OCI-LY3 (cell line): Measurements from ENCODE around the gene EN1.

Experiments
- H2AFZ ChIP-seq: fragments of 200-600, 300-600 bp; shearing (Covaris generic); 2 replicates; pipeline ENCODE4 v1.6.0; 2014; ENCODE audit warnings: antibody characterized with exemption, low read depth, low read length
- H3K27ac ChIP-seq: fragments of 200-600, 300-600 bp; sonication (generic); 2 replicates; pipeline ENCODE4 v1.5.1; 2014; ENCODE audit warnings: mild to moderate bottlenecking, low read length, moderate library complexity, mixed read lengths
- H3K27me3 ChIP-seq: fragments of 200-600, 300-600 bp; sonication (generic); 2 replicates; pipeline ENCODE4 v1.6.1; 2014; ENCODE audit warnings: low read depth, low read length, mixed read lengths
- H3K36me3 ChIP-seq: fragments of 200-600, 300-600 bp; sonication (generic); replicated peaks from 2 replicates; pipeline ENCODE3; 2014; ENCODE audit warnings: low read depth, low read length, mixed read lengths
- H3K4me1 ChIP-seq: fragments of 300-600, 200-600 bp; sonication (generic); 2 replicates; pipeline ENCODE4 v1.6.1; 2014; ENCODE audit warnings: low read length, mixed read lengths
- H3K4me2 ChIP-seq: fragments of 200-600, 300-600 bp; sonication (generic); 2 replicates; pipeline ENCODE4 v1.6.1; 2014; ENCODE audit warnings: low read length, mixed read lengths
- H3K4me3 ChIP-seq: fragments of 300-600, 200-600 bp; sonication (generic); 2 replicates; pipeline ENCODE4 v1.5.1; 2014; ENCODE audit warnings: antibody characterized with exemption, mild to moderate bottlenecking, low read length, moderate library complexity
- H3K79me2 ChIP-seq: fragments of 300-600, 200-600 bp; shearing (Covaris generic); 2 replicates; pipeline ENCODE4 v1.6.1; 2014; ENCODE audit warnings: mild to moderate bottlenecking, low read length, mixed read lengths
- H3K9ac ChIP-seq: fragments of 300-600, 200-600 bp; shearing (Covaris generic); 2 replicates; pipeline ENCODE4 v1.6.0; 2014; ENCODE audit warnings: mild to moderate bottlenecking, low read length, moderate library complexity
- H3K9me3 ChIP-seq: fragments of 200-600, 300-600 bp; shearing (Covaris generic); 2 replicates; pipeline ENCODE4 v1.6.1; 2014; ENCODE audit warnings: low read length, mixed read lengths; ENCODE audit not compliant: insufficient read depth
- H4K20me1 ChIP-seq: fragments of 200-600, 300-600 bp; sonication (generic); 2 replicates; pipeline ENCODE4 v1.6.1; 2016; ENCODE audit warnings: low read length, mixed read lengths; ENCODE audit not compliant: insufficient read depth
- EZH2phosphoT487 ChIP-seq: fragments of 200-600 bp; shearing (Covaris generic); IDR thresholded peaks from 2 replicates; pipeline ENCODE4 v1.6.1; 2018; ENCODE audit warnings: antibody characterized with exemption, mixed run types, low read depth
- TF ChIP-seq, protein P1 (sequence below): fragments of 200-600, 300-600 bp; sonication (generic); IDR thresholded peaks from 2 replicates; pipeline ENCODE4 v1.5.1; 2014; ENCODE audit warnings: antibody characterized with exemption, low read length, low read depth

EN1 gene

DNA sequence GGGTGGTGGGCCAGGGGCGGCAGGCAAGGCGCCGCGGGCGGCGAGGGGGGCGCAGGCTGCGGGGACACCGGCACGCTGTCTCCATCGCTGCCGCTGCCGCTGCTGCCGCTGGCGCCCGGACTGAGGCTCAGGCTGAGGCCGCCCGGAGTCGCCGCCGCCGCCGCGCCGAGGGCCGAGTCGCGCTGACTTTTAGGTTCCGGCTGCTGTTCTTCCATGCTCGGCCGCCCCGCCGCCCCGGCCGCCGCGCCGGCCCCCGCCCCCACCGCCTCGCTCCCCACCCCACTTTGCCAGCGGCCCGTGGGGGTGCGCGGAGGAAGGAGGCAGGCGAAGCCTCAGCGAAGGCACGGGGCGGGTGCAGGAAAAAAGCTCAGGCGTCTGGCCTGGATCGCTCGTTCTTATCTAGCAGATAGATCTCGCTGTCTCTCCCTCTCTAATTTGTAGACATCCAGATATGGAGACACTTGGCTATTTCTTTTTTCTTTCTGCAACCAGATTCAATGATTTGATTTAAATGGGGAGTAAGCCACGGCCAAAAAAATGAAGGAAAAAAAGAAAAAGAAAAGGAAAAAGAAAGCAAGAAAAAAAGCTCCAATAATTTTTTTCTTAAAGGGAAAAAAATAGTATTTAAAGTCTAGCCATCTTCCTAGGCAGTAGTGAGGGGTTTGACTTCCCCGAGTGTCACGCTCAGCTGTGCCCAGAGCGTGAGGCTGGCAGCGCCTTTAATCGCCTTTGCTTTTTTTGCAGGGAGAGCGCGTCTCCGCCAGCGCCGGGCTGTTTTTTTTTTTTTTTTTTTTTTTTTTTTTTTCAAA is at the start of gene EN1:
EN1 (minus strand) TSS at position 696 of the 809 bp plus-strand sequence; CDS start at position 215, 481 bp downstream.
- Histone ChIP-seq H3K9me3 (no peaks in the 10 kb centered on the region), H3K79me2 (no peaks in the 10 kb centered on the region), H3K4me2 (no peak within 1 kb of the TSS), H4K20me1 (no peaks in the 10 kb centered on the region), H3K27ac (no peak within 1 kb of the TSS), H3K4me3 (no peak within 1 kb of the TSS), H3K4me1 (no peaks in the 10 kb centered on the region), H3K9ac (no peak within 1 kb of the TSS), H2AFZ (no peak within 1 kb of the TSS), H3K36me3 (no peaks in the 10 kb centered on the region), H3K27me3 (no peaks in the 10 kb centered on the region)
- TF ChIP-seq, protein P1, sequence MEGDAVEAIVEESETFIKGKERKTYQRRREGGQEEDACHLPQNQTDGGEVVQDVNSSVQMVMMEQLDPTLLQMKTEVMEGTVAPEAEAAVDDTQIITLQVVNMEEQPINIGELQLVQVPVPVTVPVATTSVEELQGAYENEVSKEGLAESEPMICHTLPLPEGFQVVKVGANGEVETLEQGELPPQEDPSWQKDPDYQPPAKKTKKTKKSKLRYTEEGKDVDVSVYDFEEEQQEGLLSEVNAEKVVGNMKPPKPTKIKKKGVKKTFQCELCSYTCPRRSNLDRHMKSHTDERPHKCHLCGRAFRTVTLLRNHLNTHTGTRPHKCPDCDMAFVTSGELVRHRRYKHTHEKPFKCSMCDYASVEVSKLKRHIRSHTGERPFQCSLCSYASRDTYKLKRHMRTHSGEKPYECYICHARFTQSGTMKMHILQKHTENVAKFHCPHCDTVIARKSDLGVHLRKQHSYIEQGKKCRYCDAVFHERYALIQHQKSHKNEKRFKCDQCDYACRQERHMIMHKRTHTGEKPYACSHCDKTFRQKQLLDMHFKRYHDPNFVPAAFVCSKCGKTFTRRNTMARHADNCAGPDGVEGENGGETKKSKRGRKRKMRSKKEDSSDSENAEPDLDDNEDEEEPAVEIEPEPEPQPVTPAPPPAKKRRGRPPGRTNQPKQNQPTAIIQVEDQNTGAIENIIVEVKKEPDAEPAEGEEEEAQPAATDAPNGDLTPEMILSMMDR = no peak
- TF ChIP-seq EZH2phosphoT487 = no peak

DNA sequence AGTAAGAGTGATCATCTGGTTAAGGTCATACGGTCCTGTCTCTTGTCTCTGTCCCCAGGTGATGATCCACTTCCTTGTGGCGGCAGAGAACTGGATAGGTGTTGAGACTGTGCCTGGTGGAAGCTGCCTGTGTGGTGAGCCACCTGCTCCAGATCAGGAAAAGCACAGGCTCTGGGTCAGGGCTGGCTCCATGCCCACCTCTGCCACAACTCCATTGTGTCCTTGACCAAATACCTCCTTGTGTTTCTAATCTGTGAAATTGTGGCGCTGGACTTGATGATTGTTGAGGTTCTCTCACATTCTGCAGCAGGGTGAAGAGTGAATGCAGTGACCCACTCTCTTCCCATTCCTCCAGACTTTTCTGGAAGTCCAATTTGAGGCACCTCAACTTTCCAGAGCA is 45.7 kb upstream of the EN1 start:
- TF ChIP-seq, protein P1 = no peak
- TF ChIP-seq EZH2phosphoT487 = no peak
- Histone ChIP-seq H3K27ac (no peak overlapping the region), H3K79me2 (no peaks in the 10 kb centered on the region), H3K9me3 (peaks cover 12% of the 10 kb centered on the region; the same call in 1 of the 2 replicates), H3K27me3 (no peaks in the 10 kb centered on the region; the same call in 1 of the 2 replicates), H2AFZ (no peak overlapping the region), H3K9ac (no peak overlapping the region), H3K4me1 (no peaks in the 10 kb centered on the region), H3K4me2 (no peak overlapping the region), H3K4me3 (no peak overlapping the region), H4K20me1 (no peaks in the 10 kb centered on the region), H3K36me3 (no peaks in the 10 kb centered on the region)

DNA sequence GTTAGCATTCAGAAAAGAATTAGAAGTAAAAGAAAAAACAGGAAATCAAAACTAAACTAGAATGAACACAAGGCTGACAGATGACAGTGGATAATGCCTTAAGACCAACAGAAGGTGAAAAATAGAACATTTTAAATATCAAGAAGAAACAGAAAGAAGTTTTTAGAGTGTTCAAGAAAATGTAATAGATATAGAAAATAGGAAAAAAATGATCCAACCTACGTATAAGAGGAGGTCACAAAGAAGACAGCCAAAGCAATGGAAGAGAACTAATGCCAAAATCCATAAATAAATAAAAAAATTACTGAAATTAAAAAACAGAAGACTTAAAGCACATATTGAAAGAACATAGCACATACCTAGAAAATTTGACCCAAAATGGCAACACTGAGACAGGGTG is 42.5 kb upstream of the EN1 start:
- H3K4me3 ChIP-seq = no peak overlapping the region
- H3K9ac ChIP-seq = no peak overlapping the region
- H3K9me3 ChIP-seq = peaks cover 12% of the 10 kb centered on the region; the same call in 1 of the 2 replicates
- no peak overlapping the region for H3K27ac ChIP-seq
- H4K20me1 ChIP-seq = no peaks in the 10 kb centered on the region
- no peaks in the 10 kb centered on the region for H3K36me3 ChIP-seq
- TF ChIP-seq, protein P1 = no peak
- no peak for TF ChIP-seq EZH2phosphoT487
- no peak overlapping the region for H2AFZ ChIP-seq
- no peaks in the 10 kb centered on the region for H3K4me1 ChIP-seq
- no peaks in the 10 kb centered on the region; the same call in 1 of the 2 replicates for H3K27me3 ChIP-seq
- no peak overlapping the region for H3K4me2 ChIP-seq
- H3K79me2 ChIP-seq = no peaks in the 10 kb centered on the region

DNA sequence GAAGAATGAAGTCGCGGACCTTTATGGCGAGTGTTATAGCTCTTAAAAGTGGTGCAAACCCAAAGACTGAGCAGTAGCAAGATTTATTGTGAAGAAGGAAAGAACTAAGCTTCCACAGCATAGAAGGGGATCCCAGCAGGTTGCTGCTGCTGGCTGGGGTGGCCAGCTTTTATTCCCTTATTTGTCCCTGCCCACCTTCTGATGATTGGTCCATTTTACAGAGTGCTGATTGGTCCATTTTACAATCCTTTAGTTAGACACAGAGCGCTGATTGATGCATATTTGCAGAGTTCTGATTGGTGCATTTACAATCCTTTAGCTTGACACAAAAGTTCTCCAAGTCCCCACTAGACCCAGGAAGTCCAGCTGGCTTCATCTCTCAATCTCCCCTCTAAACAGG is 36.3 kb upstream of the EN1 start:
- no peak overlapping the region; the same call in 1 of the 2 replicates for H3K4me2 ChIP-seq
- no peaks in the 10 kb centered on the region for H3K79me2 ChIP-seq
- H2AFZ ChIP-seq = no peak overlapping the region
- peaks cover 19% of the 10 kb centered on the region for H3K27me3 ChIP-seq
- H3K4me1 ChIP-seq = peaks cover 7% of the 10 kb centered on the region
- H3K27ac ChIP-seq = no peak overlapping the region
- H3K9ac ChIP-seq = no peak overlapping the region
- H3K9me3 ChIP-seq = no peaks in the 10 kb centered on the region
- H4K20me1 ChIP-seq = no peaks in the 10 kb centered on the region
- H3K4me3 ChIP-seq = no peak overlapping the region
- TF ChIP-seq, protein P1 = no peak
- no peaks in the 10 kb centered on the region for H3K36me3 ChIP-seq
